CD4-positive, alpha-beta T cell treated with Interleukin-4 for 1 hour (primary cell): ENCODE results near the gene PLD6.
A peak's percentile ranks its signal among the peaks of the same experiment; 100 is the strongest.
"Not testable (repeated sequence)": the region's sequence is repeated elsewhere in the genome, so short reads cannot be mapped to it uniquely, and the experiment has no call there.

Experiments used
- DNase-seq, 2 donors: peaks; one replicate each; pipeline ENCODE4 v3.0.0-alpha.2; 2020 to 2022

The PLD6 gene

DNA sequence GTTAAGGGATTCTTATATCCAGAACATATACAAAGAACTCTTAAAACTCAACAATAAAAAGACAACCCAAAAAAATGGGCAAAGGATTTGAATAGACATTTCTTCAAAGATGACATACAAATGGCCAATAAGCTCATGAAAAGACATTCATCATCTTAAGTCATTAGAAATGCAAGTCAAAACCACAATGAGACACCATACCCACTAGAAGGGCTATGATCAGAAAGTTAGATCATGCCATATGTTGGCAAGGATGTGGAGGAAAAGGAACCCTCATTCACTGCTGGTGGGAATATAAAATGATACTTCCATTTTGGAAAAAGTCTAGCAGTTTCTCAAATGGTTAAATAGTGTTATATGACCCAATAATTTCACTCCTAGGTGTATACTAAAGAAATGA is 9.4 kb downstream of the PLD6 start:
- DNase-seq: no peak

DNA sequence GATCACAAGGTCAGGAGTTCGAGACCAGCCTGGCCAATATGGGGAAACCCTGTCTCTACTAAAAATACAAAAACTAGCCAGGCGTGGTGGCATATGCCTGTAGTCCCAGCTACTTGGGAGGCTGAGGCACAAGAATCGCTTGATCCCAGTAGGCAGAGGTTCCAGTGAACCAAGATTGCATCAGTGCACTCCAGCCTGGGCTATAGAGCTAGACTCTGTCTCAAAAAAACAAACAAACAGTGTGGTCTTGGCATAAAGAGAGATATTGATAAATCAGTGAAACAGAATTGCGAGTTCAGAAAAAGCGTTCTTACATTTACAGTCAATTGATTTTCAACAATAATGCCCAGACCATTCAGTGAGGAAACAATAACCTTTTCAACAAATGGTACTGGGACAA is 10.7 kb downstream of the PLD6 start:
- DNase-seq: not testable (repeated sequence)

DNA sequence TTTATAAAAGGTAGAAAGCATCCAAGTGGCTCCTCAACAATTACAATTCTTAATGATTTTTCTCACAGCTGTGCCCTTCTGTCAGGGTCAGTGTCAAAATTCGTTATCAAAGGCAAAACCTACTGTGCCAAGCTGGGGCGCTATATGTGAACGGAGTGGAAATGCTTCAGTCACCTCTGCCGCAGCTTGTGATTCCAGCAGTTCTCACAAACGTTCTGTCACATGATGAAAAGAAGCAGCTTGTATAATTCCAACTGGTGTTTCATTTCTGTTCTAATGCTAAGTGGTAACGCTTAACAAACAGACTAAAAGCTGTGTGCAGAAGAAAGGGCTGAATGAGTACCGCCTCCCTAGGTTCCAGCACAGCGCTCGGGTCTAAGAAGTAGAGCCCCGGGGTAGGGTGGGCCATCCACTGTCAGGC is 14.2 kb downstream of the PLD6 start:
- no peak for DNase-seq

DNA sequence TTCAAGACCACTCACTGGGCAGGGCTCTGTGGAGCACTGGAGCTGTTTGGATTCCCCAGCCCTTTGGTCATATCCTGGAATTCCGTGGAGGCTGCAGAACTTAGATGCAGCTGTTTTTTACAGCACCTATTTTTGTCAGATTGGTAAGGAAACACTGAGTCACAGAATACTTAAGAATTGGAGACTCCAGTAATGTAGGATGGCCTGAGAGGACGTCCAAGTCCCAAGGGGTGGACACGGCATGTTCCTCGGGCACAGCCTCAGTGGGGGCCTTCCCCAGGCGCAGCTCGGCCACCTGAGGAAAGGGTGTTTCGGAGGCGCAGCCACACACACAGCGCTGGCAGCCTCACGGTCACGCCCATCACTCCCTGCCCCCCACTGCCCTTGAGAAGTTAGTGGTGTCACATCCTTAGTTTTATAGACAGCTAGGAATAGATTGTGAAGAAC is 14.8 kb downstream of the PLD6 start:
- DNase-seq: no peak

DNA sequence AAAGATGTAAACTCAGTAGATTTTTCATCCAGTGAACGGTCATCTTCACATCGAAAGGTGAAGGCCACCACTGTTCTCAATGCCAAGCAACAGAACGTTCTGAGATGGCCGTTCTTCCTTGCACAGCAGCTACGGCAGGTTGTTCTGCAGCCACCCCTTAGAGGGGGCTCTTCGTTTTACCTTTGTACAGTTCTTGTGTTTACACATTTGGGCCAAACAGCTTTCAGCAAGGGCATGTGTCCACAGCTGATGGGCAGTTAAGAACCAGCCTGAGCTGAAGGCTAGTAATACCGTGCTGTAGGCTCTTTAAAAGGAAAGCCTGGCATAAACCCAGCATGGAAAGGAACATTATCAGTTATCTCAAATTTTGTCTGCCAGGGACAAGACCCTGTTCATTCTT is 15.9 kb downstream of the PLD6 start:
- DNase-seq: no peak

DNA sequence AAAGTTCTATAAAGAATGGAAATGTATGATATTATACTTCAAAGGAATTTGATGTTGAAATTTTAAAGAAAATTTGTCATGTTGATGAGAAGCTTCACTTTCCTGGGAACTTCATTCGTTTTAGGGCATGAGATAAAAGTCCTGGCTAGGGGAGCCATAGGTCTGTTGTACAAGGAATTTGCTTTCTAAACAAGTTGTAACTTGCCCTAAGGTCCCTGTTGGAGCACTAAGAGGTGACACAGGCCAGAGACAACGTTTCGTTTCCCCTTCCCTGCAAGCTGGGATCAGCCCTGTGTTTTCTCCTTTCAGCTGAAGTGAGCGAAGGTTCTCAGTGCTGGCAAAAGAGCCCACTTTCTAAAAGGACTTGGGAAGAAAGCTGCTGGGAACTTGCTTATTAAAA is 16.6 kb downstream of the PLD6 start:
- no peak for DNase-seq

DNA sequence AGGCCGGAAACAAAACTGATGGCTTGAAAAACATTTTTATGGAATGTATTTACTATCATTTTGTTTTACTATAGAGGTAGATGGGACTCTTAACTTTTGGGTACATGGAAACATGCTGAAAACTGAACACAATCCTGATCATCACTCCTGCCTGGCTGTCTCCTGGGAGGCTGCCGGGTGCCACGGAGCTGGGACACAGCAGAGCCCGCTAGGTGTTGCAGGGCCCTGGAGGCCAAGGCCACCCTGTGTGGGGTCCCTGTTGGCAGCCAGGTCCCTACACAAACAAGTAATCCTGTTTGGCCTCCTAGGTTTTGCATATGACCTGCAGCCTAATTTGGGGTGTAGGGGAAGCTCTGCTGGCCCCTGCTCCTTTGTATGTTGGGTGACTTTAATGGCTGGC is 17.5 kb downstream of the PLD6 start:
- DNase-seq: no peak

DNA sequence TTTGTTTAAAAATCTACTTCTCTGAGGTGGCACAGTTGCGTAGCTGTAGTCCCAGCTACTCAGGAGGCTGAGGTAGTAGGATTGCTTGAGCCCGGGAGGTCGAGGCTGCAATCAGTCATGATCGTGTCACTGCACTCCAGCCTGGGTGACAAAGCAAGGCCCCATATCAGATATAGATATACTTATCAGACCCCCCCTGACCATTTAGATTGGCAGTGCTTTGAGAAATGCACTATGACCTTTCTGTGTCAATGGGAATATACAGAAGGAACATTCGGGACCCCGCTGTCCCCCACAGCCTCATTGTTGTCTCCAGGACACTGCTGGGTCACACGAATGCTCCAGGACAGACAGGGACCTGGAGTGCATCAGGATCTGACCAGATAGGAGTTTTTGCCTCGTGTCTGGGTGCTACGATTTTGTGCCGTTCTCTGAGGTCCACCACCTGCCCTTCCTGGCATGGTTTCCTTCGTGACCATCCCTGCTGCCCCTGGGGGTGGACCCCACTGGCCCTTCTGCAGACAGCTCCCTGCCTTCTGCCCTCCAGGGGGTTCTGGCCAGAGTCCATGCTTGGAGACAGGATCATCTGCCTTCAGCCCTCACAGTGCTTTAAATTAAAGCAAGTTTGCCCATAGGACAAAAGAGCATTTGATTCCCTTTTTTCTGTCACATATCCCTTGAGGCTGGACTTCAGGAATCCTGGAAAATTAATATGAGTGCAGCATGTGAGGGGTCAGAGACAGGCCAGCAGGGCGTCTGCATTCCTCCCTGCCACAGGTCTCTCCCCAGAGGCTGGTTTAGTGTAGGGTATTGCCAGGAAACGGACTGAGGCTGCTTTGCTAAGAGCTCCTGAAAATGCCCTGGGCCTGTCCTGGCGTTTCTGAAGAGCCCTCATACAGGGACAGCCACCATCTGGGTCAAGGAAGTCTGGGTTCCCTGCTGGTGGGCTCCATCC is 19.3 kb downstream of the PLD6 start:
- no peak for DNase-seq

DNA sequence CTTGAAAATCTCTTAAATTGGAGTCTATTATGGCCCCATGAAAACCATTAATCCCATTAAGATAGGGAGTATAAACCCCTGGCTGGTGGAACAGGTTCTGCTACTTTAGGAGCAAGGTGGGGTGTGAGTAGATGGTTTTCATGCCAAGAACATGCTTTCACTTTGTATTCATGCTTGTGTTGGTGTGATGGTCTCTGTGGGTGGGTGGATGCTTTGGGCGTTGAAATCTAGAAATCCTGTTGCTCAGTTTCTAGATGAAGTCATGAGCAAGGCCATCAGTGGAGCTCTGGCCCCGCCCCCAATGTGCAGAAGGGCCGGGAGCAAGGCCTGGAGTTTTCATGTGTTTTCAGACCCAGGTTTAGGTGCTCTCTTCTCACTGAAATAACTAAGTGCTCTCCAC is 20.1 kb downstream of the PLD6 start:
- no peak for DNase-seq

DNA sequence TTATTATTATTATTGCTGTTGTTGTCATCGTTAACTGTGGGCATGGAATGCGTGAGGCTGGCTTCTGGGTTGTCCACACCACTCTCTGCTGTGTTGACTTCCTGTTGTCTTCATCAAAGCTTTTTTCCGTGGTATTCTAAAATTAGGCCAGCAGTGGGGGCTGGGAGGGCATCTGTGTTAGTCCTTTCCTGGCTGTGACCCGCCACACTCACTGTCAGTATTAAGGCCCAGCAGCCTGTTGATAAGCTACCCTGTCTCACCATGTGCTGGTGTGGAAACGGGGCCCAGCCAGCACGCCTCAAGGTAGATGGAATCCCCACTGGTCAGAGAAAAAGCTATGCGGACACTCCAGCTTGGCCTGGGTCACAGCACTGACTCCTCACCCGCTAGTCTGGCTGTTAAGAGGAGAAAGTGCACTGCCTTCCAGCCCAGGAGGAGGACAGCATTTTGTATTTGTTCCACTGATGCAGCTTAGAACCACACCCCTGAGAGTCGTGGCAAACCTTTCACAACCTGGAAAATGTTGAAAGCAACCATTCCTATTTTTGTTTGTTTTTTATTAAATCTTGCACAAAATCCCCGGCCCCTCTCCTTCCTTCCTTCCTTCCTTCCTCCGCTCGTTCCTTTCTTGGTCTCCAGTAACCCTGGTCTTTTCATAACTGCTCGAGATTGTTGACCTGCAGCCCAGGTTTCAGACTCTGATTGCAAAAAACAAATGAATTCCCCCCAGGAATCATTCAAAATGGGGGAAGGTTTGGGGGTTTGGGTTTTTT is 21.0 kb downstream of the PLD6 start:
- DNase-seq: peak in 1 of 2 donors; percentile 52

DNA sequence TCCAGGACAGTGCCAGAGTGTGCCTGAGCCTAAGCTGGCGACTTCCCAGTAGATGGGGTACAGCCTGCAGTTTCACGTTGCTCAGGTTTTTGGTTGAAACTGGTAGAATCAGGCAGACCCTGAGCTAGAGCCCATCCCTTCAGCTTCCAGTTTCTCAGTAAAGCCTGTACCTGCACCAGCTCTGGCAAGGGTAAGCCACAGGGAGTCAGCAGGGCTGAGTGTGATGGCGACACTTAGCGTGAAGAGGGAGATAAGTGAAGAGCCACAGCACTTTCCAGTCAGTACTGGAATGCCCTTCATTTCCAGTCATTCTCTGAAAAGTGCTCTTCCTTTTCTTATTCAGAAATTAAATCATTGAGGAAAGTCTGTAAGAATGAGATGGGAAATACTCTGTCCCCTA is 22.4 kb downstream of the PLD6 start:
- DNase-seq: no peak

DNA sequence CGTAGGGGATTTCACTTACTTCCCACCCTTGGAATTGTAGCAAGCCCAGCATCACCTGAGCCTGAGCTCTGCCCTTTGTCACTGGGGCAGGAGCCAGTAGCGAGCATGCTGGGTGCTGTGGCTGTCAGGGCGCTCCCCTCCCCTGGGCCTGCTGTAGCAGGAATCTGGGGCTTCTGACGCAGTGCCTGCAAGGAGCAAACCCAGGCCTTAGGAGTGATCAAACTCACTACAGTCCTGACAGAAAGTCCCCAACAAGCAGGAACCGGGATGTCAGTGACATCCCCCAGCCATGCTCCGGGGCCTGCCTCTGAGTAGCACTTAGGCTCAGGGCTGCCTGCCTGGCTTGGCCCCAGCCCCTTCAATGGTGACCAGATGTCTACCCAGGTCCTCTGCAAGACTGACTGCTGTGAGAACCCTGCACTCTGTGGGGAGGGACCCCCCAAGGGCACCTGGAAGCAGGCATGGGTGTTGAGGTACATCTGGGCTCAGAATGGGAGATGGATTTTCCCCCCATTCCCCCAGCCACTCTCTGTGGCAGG is 23.5 kb downstream of the PLD6 start:
- no peak for DNase-seq

DNA sequence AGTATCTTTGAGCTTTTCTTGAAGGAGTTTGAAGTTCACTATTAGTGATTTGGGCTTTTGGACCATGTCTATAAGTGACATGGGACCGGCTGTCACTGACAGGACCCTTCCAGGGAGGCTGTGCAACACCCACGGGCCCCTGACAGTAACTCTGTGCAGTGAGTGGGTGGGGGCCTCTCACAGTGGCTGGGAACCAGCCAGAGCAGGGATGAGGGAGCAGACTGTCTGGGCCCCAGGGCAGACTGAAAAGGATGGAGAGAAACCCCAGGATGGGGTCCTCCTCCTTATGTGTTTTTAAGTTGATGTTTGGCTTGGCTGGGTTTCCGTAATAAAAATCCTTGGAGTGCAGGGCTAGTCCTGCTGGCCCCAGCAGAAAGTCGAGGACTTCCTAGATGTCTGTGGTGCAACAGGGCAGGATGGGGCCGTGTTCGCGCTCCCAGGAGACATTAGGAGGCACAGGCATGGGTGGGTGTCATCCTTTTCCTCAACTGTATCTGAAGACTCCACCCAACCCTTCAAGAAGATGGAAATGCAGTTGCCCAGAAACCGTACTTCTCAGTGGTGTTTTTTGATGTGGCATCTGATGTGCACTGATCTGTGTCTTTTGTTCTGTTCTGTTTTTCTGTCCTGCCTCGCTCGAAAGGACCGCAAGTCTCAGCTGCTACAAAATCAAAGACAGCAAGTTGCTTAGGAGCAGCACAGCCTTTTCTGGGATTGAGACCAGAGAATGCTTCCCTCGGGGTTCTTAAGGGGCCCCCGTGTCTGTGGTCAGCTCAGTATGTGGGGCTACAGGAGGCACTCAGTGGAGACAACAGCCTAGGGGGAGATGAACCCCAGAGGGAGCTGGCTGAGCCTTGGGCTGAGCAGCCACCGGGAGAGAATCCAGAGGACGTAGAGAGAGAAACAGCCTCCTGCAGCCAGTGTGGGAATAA is 24.2 kb downstream of the PLD6 start:
- peak; percentile 55 to 70 for DNase-seq

DNA sequence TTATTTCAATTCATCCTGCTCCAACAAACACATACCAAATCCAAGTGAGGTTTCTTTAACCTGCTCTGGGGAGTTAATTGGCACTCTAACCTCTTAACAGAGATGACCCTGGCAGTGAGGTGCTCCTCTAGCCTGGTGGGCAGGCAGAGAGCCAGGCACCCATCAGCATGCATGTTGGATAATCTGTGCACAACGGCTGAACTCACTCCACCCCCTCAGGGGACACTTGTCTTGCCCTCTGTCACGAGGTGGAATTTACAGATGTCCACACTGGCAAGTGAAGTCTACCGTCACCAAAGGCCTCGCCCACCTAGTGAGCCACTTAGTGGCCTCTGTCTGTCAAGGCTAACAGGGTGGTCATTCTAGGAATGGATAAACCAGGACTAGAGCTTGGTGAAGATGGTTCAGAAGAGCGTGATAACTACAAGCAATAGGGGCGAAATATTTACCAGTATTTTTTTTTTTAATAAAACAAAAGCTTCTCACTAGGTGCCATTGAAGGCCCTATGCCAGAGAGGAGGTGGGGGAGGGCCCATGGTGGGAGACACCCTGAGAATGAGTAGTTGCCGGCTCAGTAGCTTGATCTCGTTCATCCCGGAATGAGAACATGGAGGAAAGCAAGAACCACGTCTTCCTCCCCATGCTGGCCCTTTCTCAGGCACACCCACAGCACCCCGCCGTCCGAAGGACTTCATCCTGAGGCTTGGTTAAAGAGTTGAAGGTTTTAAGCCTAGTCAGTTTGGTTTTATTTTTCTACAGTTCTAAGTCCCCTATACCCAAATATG is 25.2 kb downstream of the PLD6 start:
- DNase-seq: no peak

DNA sequence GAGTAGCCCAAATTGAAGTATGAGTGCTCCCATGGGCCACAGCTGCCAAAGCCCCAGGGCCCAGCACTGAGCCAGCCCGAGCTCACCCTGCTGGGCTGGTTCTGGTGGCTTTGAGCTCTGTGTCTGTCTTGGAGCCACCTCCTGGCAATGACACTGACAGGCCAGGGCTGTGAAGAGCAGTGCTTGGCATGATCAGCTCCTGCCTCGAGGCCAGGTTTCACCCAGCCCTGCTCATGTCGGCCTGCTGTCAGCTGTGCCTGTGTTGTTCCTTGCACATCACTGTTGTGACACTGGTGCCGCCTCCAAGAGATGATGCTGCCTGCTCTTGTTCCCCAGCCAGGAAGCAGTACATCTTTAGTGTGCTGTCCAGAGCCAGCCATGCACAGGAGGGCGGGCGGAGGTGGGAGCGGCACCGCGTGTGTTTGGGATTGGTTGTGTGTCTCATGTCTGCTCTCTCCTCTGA is 26.0 kb downstream of the PLD6 start:
- no peak for DNase-seq

DNA sequence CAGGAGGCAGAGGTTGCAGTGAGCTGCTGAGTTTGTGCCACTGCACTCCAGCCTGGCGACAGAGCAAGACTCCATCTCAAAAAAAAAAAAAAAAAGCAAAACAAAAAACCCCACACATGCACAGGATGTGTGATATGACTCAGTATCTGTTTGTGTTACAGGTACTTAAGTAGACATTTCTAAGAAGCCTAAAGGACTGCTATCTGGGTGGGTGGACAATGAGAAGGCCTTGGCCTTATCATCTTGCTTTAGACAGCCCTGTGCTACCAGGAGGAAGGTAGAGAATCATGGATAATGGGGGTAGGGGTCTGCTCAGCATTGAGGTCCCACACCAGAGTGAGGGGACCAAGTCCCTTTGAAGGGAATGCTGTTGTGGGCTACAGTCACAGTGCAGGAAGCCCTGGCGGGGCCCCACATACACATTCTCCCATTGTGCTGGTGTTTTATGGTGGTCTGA is 26.7 kb downstream of the PLD6 start:
- DNase-seq: peak in 1 of 2 donors; percentile 60

DNA sequence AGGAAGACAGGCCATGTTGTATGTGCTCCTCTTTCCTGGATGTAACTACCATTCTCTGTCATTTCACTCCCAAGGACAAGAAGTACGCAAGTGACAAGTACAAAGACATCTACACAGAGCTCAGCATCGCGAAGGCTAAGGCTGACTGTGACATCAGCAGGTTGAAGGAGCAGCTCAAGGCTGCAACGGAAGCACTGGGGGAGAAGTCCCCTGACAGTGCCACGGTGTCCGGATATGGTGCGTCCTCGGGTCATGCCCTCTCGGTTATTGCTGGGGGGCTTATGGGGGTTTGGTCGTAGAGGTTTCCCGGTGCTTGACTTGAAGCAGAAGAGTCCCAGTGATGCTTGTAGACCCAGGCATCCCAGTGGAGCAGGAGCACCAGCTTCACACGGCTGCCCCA is 29.0 kb downstream of the PLD6 start:
- peak in 1 of 2 donors; percentile 35 for DNase-seq

DNA sequence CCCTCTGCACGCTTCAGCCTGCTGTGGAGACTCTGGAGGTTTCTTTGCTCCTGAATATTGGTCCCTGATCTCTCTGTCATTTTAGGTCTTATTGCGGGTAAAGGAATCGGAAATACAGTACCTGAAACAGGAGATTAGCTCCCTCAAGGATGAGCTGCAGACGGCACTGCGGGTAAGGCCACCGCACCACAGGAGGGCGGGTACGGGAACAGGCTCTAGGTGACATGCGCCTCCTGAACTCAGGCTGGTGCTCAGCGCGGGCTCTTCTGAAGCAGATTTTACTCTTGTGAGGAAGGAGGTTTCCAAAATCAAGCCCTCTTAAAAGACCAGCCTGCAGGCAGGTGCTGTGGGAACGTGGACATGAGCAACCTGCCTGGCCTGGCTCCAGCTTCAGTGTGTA is 29.8 kb downstream of the PLD6 start:
- no peak for DNase-seq

DNA sequence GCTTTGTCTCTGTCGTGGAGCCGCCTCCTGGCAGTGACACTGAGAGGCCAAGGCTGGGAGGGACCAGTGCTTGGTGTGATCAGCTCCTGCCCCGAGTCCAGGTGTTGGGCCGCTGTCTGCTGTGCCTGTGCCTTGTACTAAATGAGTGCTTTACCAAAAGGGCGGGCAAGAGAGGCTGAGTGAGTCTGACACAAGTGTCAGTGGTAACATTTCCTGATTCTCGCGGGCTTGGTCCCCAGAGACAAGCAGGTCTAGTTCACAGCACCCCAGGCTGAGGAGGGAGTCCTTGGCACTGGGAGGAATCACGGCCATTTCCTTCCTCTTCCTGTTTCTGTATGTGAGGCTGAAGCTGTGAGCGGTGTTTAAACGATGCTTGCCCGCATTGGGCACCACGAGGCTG is 30.2 kb downstream of the PLD6 start:
- DNase-seq: peak in 1 of 2 donors; percentile 41

DNA sequence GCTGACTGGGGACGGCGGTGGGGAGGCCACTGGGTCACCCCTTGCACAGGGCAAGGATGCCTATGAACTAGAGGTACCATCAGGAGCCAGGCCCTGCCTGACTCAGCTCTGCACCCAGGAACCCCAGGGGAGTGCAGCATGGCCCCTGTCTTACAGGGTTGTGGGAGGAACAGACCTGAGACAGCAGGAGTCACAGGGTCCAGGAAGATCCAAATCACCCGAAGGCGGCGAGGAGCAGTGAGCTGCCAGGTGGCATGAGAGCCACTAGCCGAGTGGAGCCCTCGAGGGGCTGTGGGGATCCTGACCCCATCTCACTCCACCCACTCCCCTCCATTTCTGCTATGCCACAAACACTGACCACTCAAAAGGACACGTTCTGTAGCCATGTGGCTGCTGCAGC is 30.8 kb downstream of the PLD6 start:
- no peak for DNase-seq

DNA sequence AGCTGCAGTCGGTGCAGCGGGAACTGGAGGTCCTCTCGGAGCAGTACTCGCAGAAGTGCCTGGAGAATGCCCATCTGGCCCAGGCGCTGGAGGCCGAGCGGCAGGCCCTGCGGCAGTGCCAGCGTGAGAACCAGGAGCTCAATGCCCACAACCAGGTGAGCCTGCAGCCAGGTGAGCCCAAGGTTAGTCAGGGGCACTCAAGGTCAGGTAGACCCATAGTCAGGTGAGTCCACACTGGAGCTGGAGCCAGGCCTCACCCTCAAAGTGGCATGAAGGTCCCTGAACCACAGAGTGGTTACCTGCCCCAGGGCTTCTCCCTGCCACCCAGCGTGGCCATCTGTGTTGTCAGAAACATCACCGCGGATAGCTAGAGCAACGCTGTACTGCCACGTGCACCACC is 32.2 kb downstream of the PLD6 start:
- no peak for DNase-seq
